Fibroblast of skin of right biceps (primary cell): Measurements from ENCODE around the gene CELSR1.

Source experiments
- DNase-seq: peaks from one replicate; pipeline ENCODE4 v3.0.0-alpha.2; 2013

CELSR1 gene

GRCh38 chr22:46457502-46458488 is 79.6 kb downstream of the CELSR1 start:
- DNase-seq, result peak; percentile 75

- no peak for DNase-seq
These were observed 80.6 kb downstream of the CELSR1 start for GRCh38 chr22:46456818-46457163.

GRCh38 chr22:46455446-46455845 is 82.0 kb downstream of the CELSR1 start:
- DNase-seq, result no peak

GRCh38 chr22:46454504-46455269 is 82.7 kb downstream of the CELSR1 start:
- no peak for DNase-seq

- DNase-seq, result no peak
These were observed 83.5 kb downstream of the CELSR1 start for GRCh38 chr22:46453829-46454503.

GRCh38 chr22:46453006-46453828 is 84.2 kb downstream of the CELSR1 start:
- no peak for DNase-seq

GRCh38 chr22:46452195-46453005 is 85.0 kb downstream of the CELSR1 start:
- no peak for DNase-seq

GRCh38 chr22:46451741-46452140 is 85.7 kb downstream of the CELSR1 start:
- DNase-seq, result no peak

GRCh38 chr22:46450931-46451561 is 86.4 kb downstream of the CELSR1 start:
- no peak for DNase-seq

- no peak for DNase-seq
These were observed 87.3 kb downstream of the CELSR1 start for GRCh38 chr22:46449974-46450745.

- no peak for DNase-seq
These were observed 88.2 kb downstream of the CELSR1 start for GRCh38 chr22:46449116-46449691.

- DNase-seq, result no peak
These were observed 89.1 kb downstream of the CELSR1 start for GRCh38 chr22:46448333-46448732.

- no peak for DNase-seq
These were observed 89.5 kb downstream of the CELSR1 start for GRCh38 chr22:46447906-46448305.

- no peak for DNase-seq
These were observed 90.6 kb downstream of the CELSR1 start for GRCh38 chr22:46446799-46447198.

- no peak for DNase-seq
These were observed 91.5 kb downstream of the CELSR1 start for GRCh38 chr22:46445771-46446420.

- no peak for DNase-seq
These were observed 93.0 kb downstream of the CELSR1 start for GRCh38 chr22:46444390-46444854.

GRCh38 chr22:46443850-46444389 is 93.5 kb downstream of the CELSR1 start:
- no peak for DNase-seq

GRCh38 chr22:46442217-46442853 is 95.1 kb downstream of the CELSR1 start:
- DNase-seq, result no peak
